Neural progenitor cell (in vitro differentiated cells): ENCODE results near the gene RTP3. TPM values are rescaled to one million over a fixed set of nuclear protein-coding genes. Genes with fewer than 3 reads are reported as not detected.

Experiments
- DNase-seq: peaks from one replicate; pipeline ENCODE4 v3.0.0-alpha.2; 2016; ENCODE audit warnings: low spot score
- H2AFZ ChIP-seq: fragments of 200-600 bp; sonication (generic); replicated peaks from 2 replicates; pipeline ENCODE4 v1.6.1; 2016; ENCODE audit warnings: antibody characterized with exemption
- H3F3A ChIP-seq: fragments of 200-600 bp; sonication (generic); 2 replicates; pipeline ENCODE4 v1.6.1; 2016; ENCODE audit warnings: antibody characterized with exemption, low read depth
- H3K27ac ChIP-seq: fragments of 200-600 bp; sonication (generic); 2 replicates; pipeline ENCODE4 v1.5.1; 2016; ENCODE audit warnings: mild to moderate bottlenecking
- H3K27me3 ChIP-seq: fragments of 200-600 bp; sonication (generic); 2 replicates; pipeline ENCODE4 v1.6.1; 2016; ENCODE audit warnings: mild to moderate bottlenecking, moderate library complexity
- H3K36me3 ChIP-seq: fragments of 200-600 bp; sonication (generic); 2 replicates; pipeline ENCODE4 v1.5.1; 2016
- H3K4me1 ChIP-seq: fragments of 200-600 bp; sonication (generic); 2 replicates; pipeline ENCODE4 v1.6.1; 2016; ENCODE audit warnings: mixed run types
- H3K4me2 ChIP-seq: fragments of 200-600 bp; sonication (generic); 2 replicates; pipeline ENCODE4 v1.6.1; 2016
- H3K4me3 ChIP-seq: fragments of 200-600 bp; sonication (generic); 2 replicates; pipeline ENCODE4 v1.5.1; 2016
- H3K79me2 ChIP-seq: fragments of 200-600 bp; sonication (generic); 2 replicates; pipeline ENCODE4 v1.6.1; 2016; ENCODE audit warnings: low read depth
- H3K9ac ChIP-seq: fragments of 200-600 bp; sonication (generic); 2 replicates; pipeline ENCODE4 v1.6.1; 2016
- H3K9me3 ChIP-seq: fragments of 200-600 bp; sonication (generic); 2 replicates; pipeline ENCODE4 v1.5.1; 2016; ENCODE audit warnings: low read depth
- H4K20me1 ChIP-seq: fragments of 200-600 bp; sonication (generic); 2 replicates; pipeline ENCODE4 v1.6.1; 2016; ENCODE audit warnings: low read depth
- H3K27ac Mint-ChIP-seq: 3 replicates; pipeline ENCODE4 v1.8.0; 2021; ENCODE audit warnings: mixed read lengths
- H3K27me3 Mint-ChIP-seq: 2 replicates; pipeline ENCODE4 v1.8.0; 2022; ENCODE audit warnings: low read depth, mild to moderate bottlenecking, inconsistent platforms, moderate library complexity, mixed read lengths; ENCODE audit not compliant: insufficient read depth
- H3K36me3 Mint-ChIP-seq: 3 replicates; pipeline ENCODE4 v1.8.0; 2021; ENCODE audit warnings: mixed read lengths
- H3K4me1 Mint-ChIP-seq: 3 replicates; pipeline ENCODE4 v1.8.0; 2021; ENCODE audit warnings: mixed read lengths
- H3K4me3 Mint-ChIP-seq: 3 replicates; pipeline ENCODE4 v1.8.0; 2021; ENCODE audit warnings: mild to moderate bottlenecking, moderate library complexity, mixed read lengths
- H3K9me3 Mint-ChIP-seq: 3 replicates; pipeline ENCODE4 v1.8.0; 2020; ENCODE audit warnings: mixed read lengths
- EZH2 ChIP-seq: fragments of 200-600 bp; sonication (generic); IDR thresholded peaks from 2 replicates; pipeline ENCODE4 v1.6.1; 2017; ENCODE audit warnings: antibody characterized with exemption, mild to moderate bottlenecking, moderate library complexity
- EZH2phosphoT487 ChIP-seq: fragments of 200-600 bp; sonication (generic); IDR thresholded peaks from 2 replicates; pipeline ENCODE4 v1.6.1; 2017; ENCODE audit warnings: antibody characterized with exemption
- total RNA-seq: library from RNA; depleted of rRNA; stranded (reverse); fragments of >200 nt; gene quantifications from 2 replicates; pipeline ENCODE4 v1.2.3, GENCODE V29; 2015; ENCODE audit warnings: low replicate concordance
- TF ChIP-seq, protein P1 (sequence below): fragments of 200-600 bp; sonication (generic); IDR thresholded peaks from 2 replicates; pipeline ENCODE4 v1.5.1; 2017; ENCODE audit warnings: antibody characterized with exemption, mild to moderate bottlenecking

The RTP3 gene
- total RNA-seq, 1 donor from 2014 or later = not detected

DNA sequence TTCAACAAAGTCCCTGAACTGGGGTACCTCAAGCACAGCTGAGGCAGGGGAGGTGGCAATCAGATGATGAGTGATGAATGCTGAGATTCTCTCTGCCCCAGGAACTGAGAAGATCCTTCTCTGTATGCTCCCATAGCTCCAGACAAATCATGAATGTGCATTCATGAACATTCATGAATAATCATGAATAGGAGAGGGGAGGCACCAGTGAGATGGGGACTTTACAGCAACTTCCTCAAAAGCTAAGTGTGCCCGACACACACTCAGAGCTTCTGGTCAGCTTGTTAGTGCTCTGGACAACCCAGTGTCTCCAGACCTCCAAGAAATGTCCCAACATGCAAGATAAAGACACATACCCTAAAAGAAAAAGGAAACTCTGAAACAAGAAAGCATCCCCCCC, 44.1 kb downstream of the RTP3 start:
- Histone ChIP-seq H2AFZ (no peak overlapping the region), H3K4me3 (no peak overlapping the region), H3K9me3 (no peaks in the 10 kb centered on the region), H3K36me3 (no peaks in the 10 kb centered on the region), H3K4me2 (no peak overlapping the region), H3K27ac (no peak overlapping the region), H3K4me1 (no peaks in the 10 kb centered on the region), H3K9ac (no peak overlapping the region), H3K79me2 (no peaks in the 10 kb centered on the region), H4K20me1 (no peaks in the 10 kb centered on the region), H3F3A (no peaks in the 10 kb centered on the region), H3K27me3 (no peaks in the 10 kb centered on the region)
- DNase-seq = no peak
- Mint-ChIP-seq H3K4me1 (no peaks in the 10 kb centered on the region), H3K9me3 (no peaks in the 10 kb centered on the region), H3K36me3 (no peaks in the 10 kb centered on the region), H3K27me3 (peaks cover 7% of the 10 kb centered on the region), H3K27ac (no peak overlapping the region), H3K4me3 (no peak overlapping the region)
- no peak for TF ChIP-seq EZH2
- TF ChIP-seq, protein P1, sequence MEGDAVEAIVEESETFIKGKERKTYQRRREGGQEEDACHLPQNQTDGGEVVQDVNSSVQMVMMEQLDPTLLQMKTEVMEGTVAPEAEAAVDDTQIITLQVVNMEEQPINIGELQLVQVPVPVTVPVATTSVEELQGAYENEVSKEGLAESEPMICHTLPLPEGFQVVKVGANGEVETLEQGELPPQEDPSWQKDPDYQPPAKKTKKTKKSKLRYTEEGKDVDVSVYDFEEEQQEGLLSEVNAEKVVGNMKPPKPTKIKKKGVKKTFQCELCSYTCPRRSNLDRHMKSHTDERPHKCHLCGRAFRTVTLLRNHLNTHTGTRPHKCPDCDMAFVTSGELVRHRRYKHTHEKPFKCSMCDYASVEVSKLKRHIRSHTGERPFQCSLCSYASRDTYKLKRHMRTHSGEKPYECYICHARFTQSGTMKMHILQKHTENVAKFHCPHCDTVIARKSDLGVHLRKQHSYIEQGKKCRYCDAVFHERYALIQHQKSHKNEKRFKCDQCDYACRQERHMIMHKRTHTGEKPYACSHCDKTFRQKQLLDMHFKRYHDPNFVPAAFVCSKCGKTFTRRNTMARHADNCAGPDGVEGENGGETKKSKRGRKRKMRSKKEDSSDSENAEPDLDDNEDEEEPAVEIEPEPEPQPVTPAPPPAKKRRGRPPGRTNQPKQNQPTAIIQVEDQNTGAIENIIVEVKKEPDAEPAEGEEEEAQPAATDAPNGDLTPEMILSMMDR = no peak
- no peak for TF ChIP-seq EZH2phosphoT487

DNA sequence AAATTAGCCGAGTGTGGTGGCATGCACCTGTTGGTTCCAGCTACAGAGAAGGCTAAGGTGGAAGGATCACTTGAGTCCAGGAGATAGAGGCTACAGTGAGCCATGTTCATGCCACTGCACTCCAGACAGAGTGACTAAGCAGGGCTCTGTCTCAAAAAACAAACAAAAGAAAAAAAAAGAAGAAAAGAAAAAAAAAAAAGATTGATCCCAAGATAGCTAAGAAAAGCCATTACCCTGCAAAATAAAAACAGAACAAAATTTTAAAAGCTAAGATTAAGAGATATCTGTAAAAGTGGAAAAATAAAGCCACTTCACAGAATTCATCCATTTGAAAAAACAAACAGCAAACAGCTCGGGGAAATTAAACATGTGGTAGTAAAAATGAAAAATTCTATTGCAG, 44.6 kb downstream of the RTP3 start:
- Histone ChIP-seq H4K20me1 (no peaks in the 10 kb centered on the region), H3K27me3 (no peaks in the 10 kb centered on the region), H3K36me3 (no peaks in the 10 kb centered on the region), H3K4me3 (no peak overlapping the region), H3K4me2 (no peak overlapping the region), H3F3A (no peaks in the 10 kb centered on the region), H3K27ac (no peak overlapping the region), H3K4me1 (no peaks in the 10 kb centered on the region), H3K79me2 (no peaks in the 10 kb centered on the region), H3K9ac (no peak overlapping the region), H3K9me3 (no peaks in the 10 kb centered on the region), H2AFZ (no peak overlapping the region)
- no peaks in the 10 kb centered on the region for H3K9me3 Mint-ChIP-seq
- peaks cover 9% of the 10 kb centered on the region for H3K27me3 Mint-ChIP-seq
- no peaks in the 10 kb centered on the region for H3K4me1 Mint-ChIP-seq
- no peaks in the 10 kb centered on the region for H3K36me3 Mint-ChIP-seq
- H3K27ac Mint-ChIP-seq = no peak overlapping the region
- TF ChIP-seq, protein P1 = no peak
- TF ChIP-seq EZH2 (no peak), EZH2phosphoT487 (no peak)
- H3K4me3 Mint-ChIP-seq = no peak overlapping the region
- DNase-seq = no peak

DNA sequence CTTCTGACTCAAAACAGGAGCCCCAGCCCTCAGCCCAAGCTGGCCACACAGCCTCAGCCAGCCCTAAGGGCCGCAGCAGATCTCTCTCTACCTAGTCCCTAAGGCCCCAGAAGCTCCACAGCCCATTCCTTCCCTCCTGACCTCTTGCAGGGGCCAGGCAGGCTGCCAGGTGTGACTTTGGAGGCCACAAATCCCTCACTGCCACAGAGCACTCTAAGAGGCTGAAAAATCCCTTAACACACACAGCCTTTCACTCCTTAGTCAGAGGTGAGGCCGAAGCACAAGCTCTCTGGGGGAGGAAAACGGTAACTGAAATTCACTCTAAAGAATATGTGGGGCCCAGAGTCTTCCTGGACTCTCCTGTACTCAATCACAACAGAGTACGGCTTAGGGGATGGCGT, 45.0 kb downstream of the RTP3 start:
- no peak for DNase-seq
- Histone ChIP-seq H3K79me2 (no peaks in the 10 kb centered on the region), H3K9ac (no peak overlapping the region), H2AFZ (no peak overlapping the region), H3K27me3 (no peaks in the 10 kb centered on the region), H3K4me1 (no peaks in the 10 kb centered on the region), H3K9me3 (no peaks in the 10 kb centered on the region), H3K4me2 (no peak overlapping the region), H3F3A (no peaks in the 10 kb centered on the region), H3K27ac (no peak overlapping the region), H3K36me3 (no peaks in the 10 kb centered on the region), H4K20me1 (no peaks in the 10 kb centered on the region), H3K4me3 (no peak overlapping the region)
- no peak overlapping the region for H3K4me3 Mint-ChIP-seq
- H3K27ac Mint-ChIP-seq = no peak overlapping the region
- H3K4me1 Mint-ChIP-seq = no peaks in the 10 kb centered on the region
- H3K27me3 Mint-ChIP-seq = peaks cover 9% of the 10 kb centered on the region
- H3K9me3 Mint-ChIP-seq = no peaks in the 10 kb centered on the region
- H3K36me3 Mint-ChIP-seq = no peaks in the 10 kb centered on the region
- TF ChIP-seq EZH2 = no peak
- no peak for TF ChIP-seq EZH2phosphoT487
- TF ChIP-seq, protein P1 = no peak
